Measurements from ENCODE around the gene CCL26.
"Not testable (repeated sequence)": the region's sequence is repeated elsewhere in the genome, so short reads cannot be mapped to it uniquely, and the experiment has no call there.

CCL26 gene

GRCh38 chr7:75738975-75739795 lies 32.8 kb downstream of the CCL26 start:
- TF ChIP-seq POLR2A (IDR thresholded peaks at IDR 0.05; ENCODE audit: low read depth, low read length): peak; percentile 38
- FAIRE-seq (no peak), DNase-seq (ENCODE audit: insufficient read length, low spot score) (peak; percentile 95)

GRCh38 chr7:75738604-75738974 lies 33.4 kb downstream of the CCL26 start, which contains the start of gene HIP1:
Gene HIP1 (minus strand): TSS chr7:75738941. CDS start chr7:75738920, 21 bp downstream.
- no peak for FAIRE-seq

GRCh38 chr7:75737856-75738603 lies 34.0 kb downstream of the CCL26 start:
- no peak for DNase-seq (ENCODE audit: insufficient read length, low spot score)
- no peak for FAIRE-seq
- no peak for TF ChIP-seq POLR2A (IDR thresholded peaks at IDR 0.05; ENCODE audit: low read depth, low read length)

More at GRCh38 chr7:75738604-75738974, 33.4 kb downstream of the CCL26 start, which contains the start of gene HIP1:
- DNase-seq (ENCODE audit: insufficient read length, low spot score): peak; percentile 33
- TF ChIP-seq POLR2A (IDR thresholded peaks at IDR 0.05; ENCODE audit: low read depth, low read length): no peak; the same call in 1 of the 2 replicates

GRCh38 chr7:75735581-75736350 lies 36.2 kb downstream of the CCL26 start:
- DNase-seq (ENCODE audit: insufficient read length, low spot score) (no peak), FAIRE-seq (no peak)
- no peak for TF ChIP-seq POLR2A (IDR thresholded peaks at IDR 0.05; ENCODE audit: low read depth, low read length)

GRCh38 chr7:75734586-75735458 lies 37.2 kb downstream of the CCL26 start:
- no peak for FAIRE-seq
- TF ChIP-seq POLR2A (IDR thresholded peaks at IDR 0.05; ENCODE audit: low read depth, low read length): no peak

GRCh38 chr7:75732764-75733630 lies 39.0 kb downstream of the CCL26 start:
- DNase-seq (ENCODE audit: insufficient read length, low spot score) (peak; percentile 83), FAIRE-seq (no peak)
- no peak for TF ChIP-seq POLR2A (IDR thresholded peaks at IDR 0.05; ENCODE audit: low read depth, low read length)

More at GRCh38 chr7:75734586-75735458, 37.2 kb downstream of the CCL26 start:
- DNase-seq (ENCODE audit: insufficient read length, low spot score): peak; percentile 21

- TF ChIP-seq POLR2A (IDR thresholded peaks at IDR 0.05; ENCODE audit: low read depth, low read length): no peak
- FAIRE-seq: no peak
- DNase-seq (ENCODE audit: insufficient read length, low spot score): no peak
These were observed 39.9 kb downstream of the CCL26 start for GRCh38 chr7:75732016-75732521.

GRCh38 chr7:75729851-75730274 lies 42.1 kb downstream of the CCL26 start:
- FAIRE-seq (no peak), DNase-seq (ENCODE audit: insufficient read length, low spot score) (no peak)
- no peak for TF ChIP-seq POLR2A (IDR thresholded peaks at IDR 0.05; ENCODE audit: low read depth, low read length)

- FAIRE-seq (no peak), DNase-seq (ENCODE audit: insufficient read length, low spot score) (peak; percentile 55)
- no peak for TF ChIP-seq POLR2A (IDR thresholded peaks at IDR 0.05; ENCODE audit: low read depth, low read length)
These were observed 44.0 kb downstream of the CCL26 start for GRCh38 chr7:75727881-75728593.

GRCh38 chr7:75727351-75727750 lies 44.7 kb downstream of the CCL26 start:
- not testable (repeated sequence) for FAIRE-seq; DNase-seq (ENCODE audit: insufficient read length, low spot score)

- TF ChIP-seq POLR2A (IDR thresholded peaks at IDR 0.05; ENCODE audit: low read depth, low read length): no peak
- DNase-seq (ENCODE audit: insufficient read length, low spot score): no peak
- no peak for FAIRE-seq
These were observed 46.7 kb downstream of the CCL26 start for GRCh38 chr7:75725306-75725705.
